H9 (cell line): ENCODE measurements around the gene PGAM1. TPM values are rescaled to one million over a fixed set of nuclear protein-coding genes. Genes with fewer than 3 reads are reported as not detected.

Experiments
- DNase-seq: peaks from one replicate; pipeline ENCODE4 v3.0.0-alpha.2; 2017
- H2AFZ ChIP-seq: one replicate; pipeline ENCODE4 v1.6.1; 2013; ENCODE audit warnings: mild to moderate bottlenecking, low read length, control low read depth, moderate library complexity
- H2AK5ac ChIP-seq: 2 replicates; pipeline ENCODE4 v1.6.1; 2013; ENCODE audit warnings: low read length, control low read depth, mixed read lengths; ENCODE audit not compliant: insufficient read length
- H2BK120ac ChIP-seq: one replicate; pipeline ENCODE4 v1.6.1; 2013; ENCODE audit warnings: low read depth, mild to moderate bottlenecking, low read length, control low read depth, inconsistent platforms; ENCODE audit not compliant: poor library complexity, severe bottlenecking
- H2BK12ac ChIP-seq: 2 replicates; pipeline ENCODE4 v1.6.1; 2013; ENCODE audit warnings: low read length, control low read depth, mixed read lengths, low read depth; ENCODE audit not compliant: insufficient read length
- H2BK15ac ChIP-seq: 2 replicates; pipeline ENCODE4 v1.6.1; 2013; ENCODE audit warnings: low read depth, low read length, control low read depth
- H2BK20ac ChIP-seq: one replicate; pipeline ENCODE4 v1.6.1; 2013; ENCODE audit warnings: low read depth, mild to moderate bottlenecking, low read length, control low read depth, inconsistent platforms; ENCODE audit not compliant: poor library complexity, severe bottlenecking
- H2BK5ac ChIP-seq: 2 replicates; pipeline ENCODE4 v1.6.1; 2013; ENCODE audit warnings: low read length, control low read depth, mixed read lengths; ENCODE audit not compliant: insufficient read length
- H3K14ac ChIP-seq: 2 replicates; pipeline ENCODE4 v1.6.1; 2013; ENCODE audit warnings: low read length, control low read depth; ENCODE audit not compliant: insufficient read depth
- H3K18ac ChIP-seq: 2 replicates; pipeline ENCODE4 v1.6.1; 2013; ENCODE audit warnings: low read depth, mild to moderate bottlenecking, mixed read lengths, low read length, control low read depth; ENCODE audit not compliant: insufficient read length
- H3K23ac ChIP-seq: 2 replicates; pipeline ENCODE4 v1.6.1; 2013; ENCODE audit warnings: low read length, control low read depth, mixed read lengths, low read depth; ENCODE audit not compliant: insufficient read length
- H3K23me2 ChIP-seq: 2 replicates; pipeline ENCODE4 v1.6.1; 2013; ENCODE audit warnings: low read depth, mild to moderate bottlenecking, mixed read lengths, low read length, control low read depth; ENCODE audit not compliant: insufficient read length, poor library complexity, severe bottlenecking
- H3K27ac ChIP-seq: 2 replicates; pipeline ENCODE4 v1.5.1; 2013; ENCODE audit warnings: low read length, control low read depth, mixed read lengths, low read depth; ENCODE audit not compliant: insufficient read length
- H3K27me3 ChIP-seq: 2 replicates; pipeline ENCODE4 v1.6.1; 2013; ENCODE audit warnings: low read length, control low read depth, inconsistent platforms; ENCODE audit not compliant: insufficient read depth
- H3K4ac ChIP-seq: 2 replicates; pipeline ENCODE4 v1.6.1; 2013; ENCODE audit warnings: low read depth, mild to moderate bottlenecking, control low read depth, inconsistent platforms, low read length, moderate library complexity
- H3K4me1 ChIP-seq: 2 replicates; pipeline ENCODE4 v1.6.1; 2013; ENCODE audit warnings: low read length, control low read depth, inconsistent platforms; ENCODE audit not compliant: insufficient read depth
- H3K4me2 ChIP-seq: 2 replicates; pipeline ENCODE4 v1.6.1; 2013; ENCODE audit warnings: low read length, control low read depth, mixed read lengths; ENCODE audit not compliant: insufficient read length, insufficient read depth
- H3K56ac ChIP-seq: 2 replicates; pipeline ENCODE4 v1.6.1; 2013; ENCODE audit warnings: low read depth, mild to moderate bottlenecking, mixed read lengths, low read length, control low read depth; ENCODE audit not compliant: insufficient read length
- H3K79me1 ChIP-seq: 2 replicates; pipeline ENCODE4 v1.6.1; 2013; ENCODE audit warnings: low read depth, mild to moderate bottlenecking, moderate library complexity, low read length, control low read depth, inconsistent platforms; ENCODE audit not compliant: insufficient read depth, poor library complexity, severe bottlenecking
- H3K79me2 ChIP-seq: 2 replicates; pipeline ENCODE4 v1.6.1; 2013; ENCODE audit warnings: low read length, control low read depth, inconsistent platforms; ENCODE audit not compliant: insufficient read depth
- H3K9ac ChIP-seq: 2 replicates; pipeline ENCODE4 v1.6.1; 2013; ENCODE audit warnings: low read length, control low read depth, mixed read lengths; ENCODE audit not compliant: insufficient read length; ENCODE audit errors: extremely low read depth
- H3K9me3 ChIP-seq: one replicate; pipeline ENCODE4 v1.6.1; 2013; ENCODE audit warnings: low read depth, low read length, inconsistent platforms; ENCODE audit not compliant: control insufficient read depth
- H3T11ph ChIP-seq: one replicate; pipeline ENCODE4 v1.6.1; 2013; ENCODE audit warnings: mild to moderate bottlenecking, low read length, control low read depth, inconsistent platforms
- H4K20me1 ChIP-seq: one replicate; pipeline ENCODE4 v1.6.1; 2013; ENCODE audit not compliant: control insufficient read depth, insufficient read length, insufficient read depth
- H4K5ac ChIP-seq: 2 replicates; pipeline ENCODE4 v1.6.1; 2013; ENCODE audit warnings: low read depth, mild to moderate bottlenecking, mixed read lengths, low read length, control low read depth; ENCODE audit not compliant: insufficient read length
- H4K8ac ChIP-seq: replicated peaks from 2 replicates; pipeline ENCODE4 v1.6.1; 2013; ENCODE audit warnings: low read length, control low read depth, mixed read lengths, low read depth; ENCODE audit not compliant: insufficient read length
- H4K91ac ChIP-seq: 2 replicates; pipeline ENCODE4 v1.6.1; 2013; ENCODE audit warnings: low read depth, mild to moderate bottlenecking, moderate library complexity, mixed read lengths, low read length, control low read depth; ENCODE audit not compliant: insufficient read length
- H3K27ac Mint-ChIP-seq, 3 experiments: 2 replicates in 2 of 3; 3 replicates in 1 of 3; pipeline ENCODE4 v1.8.0; 2020 to 2021; ENCODE audit warnings: mixed read lengths in 3 of 3, mild to moderate bottlenecking in 1 of 3, moderate library complexity in 1 of 3
- H3K27me3 Mint-ChIP-seq: 2 replicates; pipeline ENCODE4 v1.8.0; 2021; ENCODE audit warnings: low read depth, mild to moderate bottlenecking, moderate library complexity, mixed read lengths
- H3K36me3 Mint-ChIP-seq, 3 experiments: 2 replicates in 2 of 3; 3 replicates in 1 of 3; pipeline ENCODE4 v1.8.0; 2020 to 2021; ENCODE audit warnings: low read depth in 3 of 3, mixed read lengths in 3 of 3; ENCODE audit not compliant: insufficient read depth in 1 of 3
- H3K4me1 Mint-ChIP-seq, 2 experiments: 2 replicates each; pipeline ENCODE4 v1.8.0; 2020; ENCODE audit warnings: mixed read lengths in 2 of 2
- H3K4me3 Mint-ChIP-seq, 2 experiments: 2 replicates in 1 of 2; 3 replicates in 1 of 2; pipeline ENCODE4 v1.8.0; 2020 to 2021; ENCODE audit warnings: mild to moderate bottlenecking in 2 of 2, mixed read lengths in 2 of 2, moderate library complexity in 1 of 2
- H3K9me3 Mint-ChIP-seq, 2 experiments: 2 replicates in 1 of 2; 3 replicates in 1 of 2; pipeline ENCODE4 v1.8.0; 2020; ENCODE audit warnings: mild to moderate bottlenecking in 2 of 2, mixed read lengths in 2 of 2, moderate library complexity in 1 of 2
- CTCF ChIP-seq: fragments of 200-600 bp; sonication (generic); conservative IDR thresholded peaks from 3 replicates; pipeline ENCODE4 v1.8.0; 2021; ENCODE audit warnings: antibody characterized with exemption, mild to moderate bottlenecking
- whole genome bisulfite sequencing: extraction: QIAGEN DNeasy Blood & Tissue Kit; methylation state at CpG from one replicate; pipeline ENCODE4 v1.1.7; 2013; ENCODE audit warnings: missing lambda C conversion rate, low lambda C conversion rate, mixed read lengths; ENCODE audit not compliant: insufficient read length; ENCODE audit errors: extremely low coverage; 5-methylcytosine and 5-hydroxymethylcytosine counted together
- total RNA-seq: library from RNA; stranded (reverse); gene quantifications from 2 replicates; pipeline ENCODE4 v1.2.1, GENCODE V29; 2021

The PGAM1 gene
- total RNA-seq, 1 experiment from 2014 or later, result 932 TPM

GRCh38 chr10:97481071-97481470 is 55.1 kb downstream of the PGAM1 start:
- Mint-ChIP-seq H3K27me3 (no peaks in the 10 kb centered on the region), H3K36me3 (peaks cover 18 to 46% (median 44%) of the 10 kb centered on the region in 3 experiments; a peak in 6 of 7 replicates), H3K27ac (peak overlapping the region; percentile 89 to 98 (median 94); a peak in 5 of 7 replicates), H3K4me3 (no peak overlapping the region), H3K4me1 (peaks cover 20 to 23% of the 10 kb centered on the region in 2 experiments), H3K9me3 (no peaks in the 10 kb centered on the region)
- no peak for TF ChIP-seq CTCF
- Histone ChIP-seq H2BK120ac (no peak overlapping the region), H3T11ph (no peak overlapping the region), H2BK15ac (no peak overlapping the region), H4K8ac (no peak overlapping the region), H2AK5ac (no peak overlapping the region), H3K4ac (no peak overlapping the region), H3K23me2 (no peaks in the 10 kb centered on the region), H4K91ac (no peak overlapping the region), H3K79me2 (no peaks in the 10 kb centered on the region; the same call in 1 of the 2 replicates), H3K4me2 (no peak overlapping the region), H2BK12ac (no peak overlapping the region), H3K14ac (no peak overlapping the region), H4K5ac (no peak overlapping the region), H3K27ac (peak overlapping the region; percentile 14), H3K18ac (no peak overlapping the region), H3K23ac (no peak overlapping the region), H4K20me1 (no peaks in the 10 kb centered on the region), H3K4me1 (peaks cover 4% of the 10 kb centered on the region; the same call in 1 of the 2 replicates), H3K56ac (no peak overlapping the region), H2BK5ac (no peak overlapping the region), H3K9ac (no peak overlapping the region), H3K79me1 (peaks cover 6% of the 10 kb centered on the region), H3K9me3 (no peaks in the 10 kb centered on the region), H3K27me3 (no peaks in the 10 kb centered on the region), H2BK20ac (no peak overlapping the region), H2AFZ (no peak overlapping the region)
- no peak for DNase-seq
- WGBS, result no CpG with 5 or more reads among the region's 4 CpGs
